DND-41 (cell line): Measurements from ENCODE around the gene WLS.

Experiments
- EZH2 ChIP-seq: IDR thresholded peaks from 3 replicates; pipeline ENCODE4 v1.6.1; 2012; ENCODE audit warnings: borderline replicate concordance, low read depth, mild to moderate bottlenecking, moderate library complexity, low read length, inconsistent platforms; ENCODE audit not compliant: severe bottlenecking
- TF ChIP-seq, protein P1 (sequence below): IDR thresholded peaks from 2 replicates; pipeline ENCODE4 v1.5.1; 2012; ENCODE audit warnings: borderline replicate concordance, low read length, moderate library complexity, mild to moderate bottlenecking; ENCODE audit not compliant: poor library complexity, severe bottlenecking; ENCODE audit errors: extremely low read depth

DNA sequence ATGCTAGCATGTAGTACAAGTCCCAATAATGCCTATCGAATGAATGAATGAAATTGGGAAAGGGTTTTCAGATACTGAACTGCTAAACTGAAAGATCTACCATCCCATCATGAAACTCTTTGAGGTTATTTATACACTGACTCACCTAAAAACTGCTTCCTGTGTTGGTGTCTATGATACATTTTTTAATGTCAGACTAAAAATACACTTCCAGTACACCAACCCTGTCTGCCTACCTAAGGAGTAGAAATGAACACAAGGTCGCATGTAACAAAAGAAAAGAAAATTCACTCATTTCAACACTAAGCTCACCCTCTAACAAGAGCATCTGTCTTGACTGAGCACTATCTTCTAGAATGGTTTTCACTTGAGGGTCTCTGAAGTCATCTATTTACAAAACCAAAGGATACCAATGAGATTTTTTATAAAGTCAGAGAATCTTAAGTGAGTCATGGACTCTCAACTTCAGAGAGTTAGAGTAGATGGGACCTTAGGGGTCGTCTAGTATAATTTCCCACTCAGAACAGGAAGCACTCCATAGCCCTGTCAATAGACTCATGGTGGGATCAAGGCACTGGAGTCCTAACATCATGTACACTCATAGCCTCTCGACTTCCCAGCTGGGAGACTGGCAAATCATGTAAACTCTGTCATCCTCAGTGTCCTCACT, 53.4 kb downstream of the WLS start:
- TF ChIP-seq EZH2, result no peak
- TF ChIP-seq, protein P1, sequence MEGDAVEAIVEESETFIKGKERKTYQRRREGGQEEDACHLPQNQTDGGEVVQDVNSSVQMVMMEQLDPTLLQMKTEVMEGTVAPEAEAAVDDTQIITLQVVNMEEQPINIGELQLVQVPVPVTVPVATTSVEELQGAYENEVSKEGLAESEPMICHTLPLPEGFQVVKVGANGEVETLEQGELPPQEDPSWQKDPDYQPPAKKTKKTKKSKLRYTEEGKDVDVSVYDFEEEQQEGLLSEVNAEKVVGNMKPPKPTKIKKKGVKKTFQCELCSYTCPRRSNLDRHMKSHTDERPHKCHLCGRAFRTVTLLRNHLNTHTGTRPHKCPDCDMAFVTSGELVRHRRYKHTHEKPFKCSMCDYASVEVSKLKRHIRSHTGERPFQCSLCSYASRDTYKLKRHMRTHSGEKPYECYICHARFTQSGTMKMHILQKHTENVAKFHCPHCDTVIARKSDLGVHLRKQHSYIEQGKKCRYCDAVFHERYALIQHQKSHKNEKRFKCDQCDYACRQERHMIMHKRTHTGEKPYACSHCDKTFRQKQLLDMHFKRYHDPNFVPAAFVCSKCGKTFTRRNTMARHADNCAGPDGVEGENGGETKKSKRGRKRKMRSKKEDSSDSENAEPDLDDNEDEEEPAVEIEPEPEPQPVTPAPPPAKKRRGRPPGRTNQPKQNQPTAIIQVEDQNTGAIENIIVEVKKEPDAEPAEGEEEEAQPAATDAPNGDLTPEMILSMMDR, result no peak
